ENCODE data around the gene LCK.
"Not testable (repeated sequence)": the region's sequence is repeated elsewhere in the genome, so short reads cannot be mapped to it uniquely, and the experiment has no call there.

Gene LCK

DNA sequence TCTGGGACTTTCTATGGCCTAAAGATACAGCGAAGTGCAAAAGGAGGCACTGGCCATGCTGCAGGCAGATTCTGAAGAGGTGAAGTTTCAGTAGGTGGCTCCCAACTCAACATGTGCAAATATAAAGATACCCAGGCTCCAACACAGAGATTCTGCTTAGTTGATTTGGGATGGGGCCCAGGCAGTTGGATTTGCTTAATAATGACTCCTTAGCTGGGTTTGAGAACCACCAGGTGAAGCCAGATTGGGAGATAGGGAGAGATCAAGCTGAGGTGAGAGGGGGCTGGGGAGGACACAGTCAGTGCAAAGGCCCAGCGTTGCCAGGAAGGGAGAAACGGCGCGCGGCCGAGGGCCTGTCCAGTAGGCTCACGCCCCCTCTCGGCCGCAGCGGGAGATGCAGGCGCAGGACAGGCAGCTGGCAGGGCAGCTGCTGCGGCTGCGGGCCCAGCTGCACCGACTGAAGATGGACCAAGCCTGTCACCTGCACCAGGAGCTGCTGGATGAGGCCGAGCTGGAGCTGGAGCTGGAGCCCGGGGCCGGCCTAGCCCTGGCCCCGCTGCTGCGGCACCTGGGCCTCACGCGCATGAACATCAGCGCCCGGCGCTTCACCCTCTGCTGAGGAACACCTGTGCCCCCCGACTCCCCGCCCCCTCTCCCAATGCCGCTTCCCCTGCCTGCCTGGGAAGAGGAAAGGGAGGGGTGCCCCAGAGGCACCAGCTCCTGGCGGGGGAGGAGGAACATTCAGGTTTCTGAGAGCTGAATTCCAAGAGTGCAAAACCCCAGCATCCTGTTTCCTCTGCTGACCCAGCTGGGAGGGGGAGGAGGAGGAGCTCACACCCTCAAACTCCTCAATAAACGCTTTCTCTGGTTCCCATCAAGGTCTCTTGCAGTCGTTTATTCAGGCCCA is 2.8 kb upstream of the LCK start:
- H3K36me3 Mint-ChIP-seq (ENCODE audit: low read depth), result peaks cover 19% of the 10 kb centered on the region
- DNase-seq (ENCODE audit: low spot score), result peak; percentile 83
- H3K4me1 Mint-ChIP-seq (ENCODE audit: low read depth), result peaks cover 29% of the 10 kb centered on the region
- H3K27me3 Mint-ChIP-seq (ENCODE audit: low read depth), result no peaks in the 10 kb centered on the region
- H3K9me3 Mint-ChIP-seq, result no peaks in the 10 kb centered on the region
- peak overlapping the region; percentile 98 for H3K27ac Mint-ChIP-seq
- peak overlapping the region; percentile 99 for H3K4me3 Mint-ChIP-seq

DNA sequence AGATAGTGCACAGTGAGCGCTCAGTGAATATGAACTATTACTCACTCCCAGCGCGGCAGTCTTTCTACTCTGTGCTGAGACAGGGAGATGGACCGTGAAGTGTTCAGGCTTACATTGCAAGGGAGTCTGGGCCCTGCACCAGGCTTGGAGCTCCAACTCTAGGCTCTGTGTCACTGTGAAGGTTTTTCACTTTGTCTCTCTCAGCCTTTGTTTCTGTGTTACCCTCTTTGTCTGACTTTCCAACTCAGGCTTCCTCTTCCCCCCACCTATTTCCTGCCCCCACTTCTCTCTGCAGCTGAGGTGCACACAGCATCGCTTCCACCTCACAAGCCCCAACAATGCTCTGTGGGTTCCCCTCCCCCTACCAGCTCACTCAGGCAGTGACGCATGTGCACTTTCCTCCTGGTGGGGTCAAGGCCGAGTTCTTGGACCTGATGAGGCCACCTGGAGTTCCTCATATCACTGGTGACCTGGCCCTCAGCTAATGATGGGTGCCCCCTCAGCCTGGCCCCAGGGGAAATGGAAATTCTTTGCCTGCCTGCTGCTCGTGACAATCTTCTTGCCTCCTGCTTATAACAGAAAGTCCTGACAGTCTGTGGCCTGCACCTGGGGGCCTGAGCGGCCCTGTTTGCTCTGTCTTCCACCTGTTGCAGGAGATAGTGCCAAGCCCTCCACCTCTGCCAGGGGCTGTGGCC is 1.1 kb upstream of the LCK start:
- peaks cover 29% of the 10 kb centered on the region for H3K36me3 Mint-ChIP-seq (ENCODE audit: low read depth)
- H3K27ac Mint-ChIP-seq, result peak overlapping the region; percentile 98
- H3K27me3 Mint-ChIP-seq (ENCODE audit: low read depth), result no peaks in the 10 kb centered on the region
- H3K4me3 Mint-ChIP-seq, result peak overlapping the region; percentile 99
- peaks cover 38% of the 10 kb centered on the region for H3K4me1 Mint-ChIP-seq (ENCODE audit: low read depth)
- peak; percentile 83 for DNase-seq (ENCODE audit: low spot score)
- H3K9me3 Mint-ChIP-seq, result no peaks in the 10 kb centered on the region

- Mint-ChIP-seq H3K27me3 (ENCODE audit: low read depth) (no peaks in the 10 kb centered on the region), H3K9me3 (no peaks in the 10 kb centered on the region), H3K4me3 (peak overlapping the region; percentile 88), H3K36me3 (ENCODE audit: low read depth) (peaks cover 58% of the 10 kb centered on the region), H3K27ac (peak overlapping the region; percentile 90), H3K4me1 (ENCODE audit: low read depth) (peaks cover 38% of the 10 kb centered on the region)
- DNase-seq (ENCODE audit: low spot score), result peak; percentile 37
These were observed 4.3 kb downstream of the LCK start for GRCh38 chr1:32255072-32256071.

DNA sequence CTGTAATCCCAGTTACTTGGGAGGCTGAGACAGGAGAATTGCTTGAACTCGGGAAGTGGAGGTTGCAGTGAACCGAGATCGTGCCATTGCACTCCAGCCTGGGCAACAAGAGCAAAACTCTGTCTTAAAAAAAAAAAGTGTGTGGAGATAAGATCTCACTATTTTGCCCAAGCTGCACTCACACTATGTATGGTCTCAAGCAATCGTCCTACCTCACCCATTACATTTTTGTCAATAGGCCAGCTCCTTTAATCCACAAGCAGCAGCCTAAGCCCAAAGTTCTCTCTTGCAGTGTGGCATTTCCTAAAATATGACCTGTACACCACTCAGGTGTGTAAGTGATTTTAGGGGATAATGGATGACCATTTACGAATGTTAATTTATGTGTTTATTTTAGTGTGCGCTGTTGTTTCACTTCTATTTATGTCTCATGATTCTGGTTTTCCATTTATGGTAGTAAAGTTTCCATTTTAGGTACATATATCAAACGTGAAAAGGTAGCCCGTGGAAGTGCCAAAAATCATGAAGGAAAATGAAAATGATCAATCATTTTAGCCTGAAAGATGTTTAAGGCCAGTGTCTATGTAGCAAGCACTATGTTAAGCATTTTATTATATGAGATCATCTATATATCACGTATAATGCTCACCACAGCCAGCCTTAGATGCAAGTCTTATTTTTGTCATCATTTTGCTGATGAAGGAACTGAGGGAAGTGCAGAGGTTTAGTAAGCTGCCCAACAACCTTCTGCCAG is 5.6 kb downstream of the LCK start:
- H3K27me3 Mint-ChIP-seq (ENCODE audit: low read depth), result no peaks in the 10 kb centered on the region
- H3K4me3 Mint-ChIP-seq, result peak overlapping the region; percentile 72
- H3K27ac Mint-ChIP-seq, result peak overlapping the region; percentile 85
- peak; percentile 28 for DNase-seq (ENCODE audit: low spot score)
- H3K9me3 Mint-ChIP-seq, result no peaks in the 10 kb centered on the region
- peaks cover 36% of the 10 kb centered on the region for H3K4me1 Mint-ChIP-seq (ENCODE audit: low read depth)
- H3K36me3 Mint-ChIP-seq (ENCODE audit: low read depth), result peaks cover 61% of the 10 kb centered on the region

GRCh38 chr1:32257227-32257508 is 6.1 kb downstream of the LCK start:
- H3K4me1 Mint-ChIP-seq (ENCODE audit: low read depth), result peaks cover 36% of the 10 kb centered on the region
- no peaks in the 10 kb centered on the region for H3K27me3 Mint-ChIP-seq (ENCODE audit: low read depth)
- peak overlapping the region; percentile 72 for H3K4me3 Mint-ChIP-seq
- no peak for DNase-seq (ENCODE audit: low spot score)
- H3K9me3 Mint-ChIP-seq, result no peaks in the 10 kb centered on the region
- H3K27ac Mint-ChIP-seq, result peak overlapping the region; percentile 85
- H3K36me3 Mint-ChIP-seq (ENCODE audit: low read depth), result peaks cover 56% of the 10 kb centered on the region

DNA sequence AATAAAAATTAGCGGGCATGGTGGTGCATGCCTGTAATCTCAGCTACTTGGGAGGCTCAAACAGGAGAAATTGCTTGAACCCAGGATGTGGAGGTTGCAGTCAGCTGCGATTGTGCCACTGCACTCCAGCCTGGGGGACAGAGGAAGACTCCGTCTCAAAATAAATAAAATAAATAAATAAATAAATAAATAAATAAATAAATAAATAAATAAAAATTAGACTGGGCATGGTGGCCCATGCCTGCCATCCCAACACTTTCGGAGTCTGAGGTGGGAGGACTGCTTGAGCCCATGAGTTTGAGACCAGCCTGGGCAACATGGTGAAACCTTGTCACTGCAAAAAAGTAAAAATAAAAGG is 12.2 kb downstream of the LCK start:
- H3K4me3 Mint-ChIP-seq; H3K27me3 Mint-ChIP-seq (ENCODE audit: low read depth); DNase-seq (ENCODE audit: low spot score); H3K27ac Mint-ChIP-seq; H3K9me3 Mint-ChIP-seq: not testable (repeated sequence)
- peaks cover 36% of the 10 kb centered on the region for H3K4me1 Mint-ChIP-seq (ENCODE audit: low read depth)
- peaks cover 41% of the 10 kb centered on the region for H3K36me3 Mint-ChIP-seq (ENCODE audit: low read depth)

GRCh38 chr1:32263744-32264143 is 12.7 kb downstream of the LCK start:
- peak overlapping the region; percentile 83 for H3K27ac Mint-ChIP-seq
- no peak for DNase-seq (ENCODE audit: low spot score)
- peaks cover 3% of the 10 kb centered on the region for H3K9me3 Mint-ChIP-seq
- peak overlapping the region; percentile 56 for H3K4me3 Mint-ChIP-seq
- peaks cover 41% of the 10 kb centered on the region for H3K36me3 Mint-ChIP-seq (ENCODE audit: low read depth)
- no peaks in the 10 kb centered on the region for H3K27me3 Mint-ChIP-seq (ENCODE audit: low read depth)
- H3K4me1 Mint-ChIP-seq (ENCODE audit: low read depth), result peaks cover 36% of the 10 kb centered on the region

GRCh38 chr1:32265846-32266245 is 14.8 kb downstream of the LCK start:
- peaks cover 38% of the 10 kb centered on the region for H3K36me3 Mint-ChIP-seq (ENCODE audit: low read depth)
- peak overlapping the region; percentile 41 for H3K4me3 Mint-ChIP-seq
- no peaks in the 10 kb centered on the region for H3K27me3 Mint-ChIP-seq (ENCODE audit: low read depth)
- peak overlapping the region; percentile 74 for H3K27ac Mint-ChIP-seq
- no peak for DNase-seq (ENCODE audit: low spot score)
- H3K4me1 Mint-ChIP-seq (ENCODE audit: low read depth), result peaks cover 37% of the 10 kb centered on the region
- H3K9me3 Mint-ChIP-seq, result peaks cover 3% of the 10 kb centered on the region

DNA sequence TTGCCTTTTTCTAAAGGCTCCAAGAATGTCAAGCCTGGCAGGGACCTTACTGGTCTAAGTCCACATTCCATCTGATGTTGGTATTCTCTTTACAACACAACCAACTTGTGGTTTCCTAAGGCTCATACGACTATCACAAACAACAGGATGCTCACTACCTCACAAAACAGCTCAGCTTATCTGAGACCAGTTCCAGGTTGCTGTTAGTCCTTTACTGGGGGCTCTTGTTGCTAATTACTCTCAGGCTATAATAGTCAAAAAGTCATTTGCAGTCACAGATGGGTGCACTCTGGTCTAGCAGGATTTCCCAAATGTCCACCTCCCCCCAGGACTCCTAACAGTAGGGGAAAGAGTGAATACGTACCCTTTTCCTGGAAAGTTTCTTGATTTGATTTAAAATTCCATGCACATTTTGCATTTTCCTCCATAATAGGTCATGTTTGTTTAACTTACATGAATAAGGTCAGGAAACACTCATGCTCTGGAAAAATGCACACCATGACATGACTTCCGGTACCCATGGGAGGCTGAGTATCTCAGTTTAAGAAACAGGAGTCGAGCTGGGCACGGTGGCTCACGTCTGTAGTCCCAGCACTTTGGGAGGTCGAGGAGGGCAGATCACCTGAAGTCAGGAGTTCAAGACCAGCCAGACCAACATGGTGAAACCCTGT is 16.0 kb downstream of the LCK start:
- peaks cover 48% of the 10 kb centered on the region for H3K4me1 Mint-ChIP-seq (ENCODE audit: low read depth)
- peak overlapping the region; percentile 90 for H3K4me3 Mint-ChIP-seq
- peaks cover 3% of the 10 kb centered on the region for H3K9me3 Mint-ChIP-seq
- H3K36me3 Mint-ChIP-seq (ENCODE audit: low read depth), result peaks cover 46% of the 10 kb centered on the region
- H3K27ac Mint-ChIP-seq, result peak overlapping the region; percentile 99
- DNase-seq (ENCODE audit: low spot score), result no peak
- H3K27me3 Mint-ChIP-seq (ENCODE audit: low read depth), result no peaks in the 10 kb centered on the region

DNA sequence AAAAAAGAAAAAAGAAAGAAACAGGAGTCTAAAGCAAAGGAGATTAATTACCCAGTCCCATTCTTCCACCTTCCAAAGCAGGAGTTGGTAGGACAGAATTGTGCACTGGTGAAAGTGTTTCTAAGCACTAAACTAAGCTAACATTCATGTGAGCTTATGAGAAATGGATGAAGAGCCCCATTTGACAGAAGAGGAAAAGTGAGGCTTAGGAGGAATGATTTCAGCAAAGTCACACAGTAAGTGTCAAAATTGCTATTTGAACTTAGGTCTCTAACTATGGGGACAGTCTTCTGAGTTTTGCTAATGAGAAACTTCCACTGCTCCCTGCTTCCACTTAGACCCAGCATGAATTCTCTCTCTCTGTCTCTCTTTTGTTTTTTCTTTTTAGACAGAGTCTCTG is 18.7 kb downstream of the LCK start:
- Mint-ChIP-seq H3K36me3 (ENCODE audit: low read depth) (peaks cover 51% of the 10 kb centered on the region), H3K4me3 (peak overlapping the region; percentile 57), H3K27me3 (ENCODE audit: low read depth) (no peaks in the 10 kb centered on the region), H3K9me3 (peaks cover 3% of the 10 kb centered on the region), H3K27ac (peak overlapping the region; percentile 54), H3K4me1 (ENCODE audit: low read depth) (peaks cover 61% of the 10 kb centered on the region)
- DNase-seq (ENCODE audit: low spot score), result no peak

DNA sequence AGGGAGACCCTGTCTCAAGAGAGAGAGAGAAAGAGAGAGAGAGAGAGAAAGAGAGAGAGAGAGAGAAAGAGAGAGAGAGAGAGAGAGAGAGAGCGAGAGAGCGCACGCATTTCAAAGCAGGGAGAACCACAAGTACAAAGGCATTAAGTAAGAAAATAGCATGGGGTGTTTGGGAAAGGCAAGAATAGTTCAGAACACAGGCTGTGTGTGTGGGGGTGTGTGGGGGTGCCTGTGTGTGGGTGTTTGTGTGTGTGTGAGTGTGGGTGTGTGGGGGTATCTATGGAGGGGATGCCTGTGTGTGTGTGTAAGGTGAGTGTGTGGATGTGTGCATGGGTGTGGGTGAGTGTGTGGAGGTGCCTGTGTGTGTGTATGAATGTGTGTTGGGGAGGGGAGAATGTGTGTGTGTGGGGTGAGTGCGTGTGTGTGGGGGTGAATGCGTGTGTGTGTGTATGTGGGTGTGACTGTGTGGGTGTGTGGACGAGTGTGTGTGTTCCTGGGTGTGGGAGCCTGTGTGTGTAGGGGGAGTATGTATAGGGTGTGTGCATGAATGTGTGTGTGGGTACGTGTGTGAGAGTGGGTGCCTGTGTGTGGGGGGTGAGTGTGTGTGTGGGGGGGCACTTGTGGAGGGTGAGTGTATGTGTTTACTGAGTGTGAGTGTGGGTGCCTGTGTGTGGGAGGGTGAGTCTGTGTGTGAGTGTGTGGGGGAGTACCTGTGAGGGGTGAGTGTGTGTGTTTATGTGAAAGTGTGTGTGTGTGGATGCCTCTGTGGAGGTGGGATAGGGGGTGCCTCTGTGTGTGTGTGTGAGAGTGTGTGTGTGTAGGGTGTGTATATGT is 21.7 kb downstream of the LCK start:
- H3K36me3 Mint-ChIP-seq (ENCODE audit: low read depth), result peaks cover 60% of the 10 kb centered on the region

More for the DNA sequence above, 21.7 kb downstream of the LCK start:
- Mint-ChIP-seq H3K4me1 (ENCODE audit: low read depth) (peaks cover 47% of the 10 kb centered on the region), H3K27ac (peak overlapping the region; percentile 86), H3K4me3 (peak overlapping the region; percentile 81), H3K27me3 (ENCODE audit: low read depth) (no peaks in the 10 kb centered on the region), H3K9me3 (no peaks in the 10 kb centered on the region)
- no peak for DNase-seq (ENCODE audit: low spot score)

Measured in T-helper 2 cell treated with Interferon-gamma antibody and Interleukin-4, amounts not matched to agents 5 μg/mL and 100 μg/mL, for 36 hours (primary cell).